Heart left ventricle (tissue), 16 donors: ENCODE results near the gene PCDHB11. TPM values are rescaled to one million over a fixed set of nuclear protein-coding genes. Genes with fewer than 3 reads are reported as not detected.
"Not testable (repeated sequence)": the region's sequence is repeated elsewhere in the genome, so short reads cannot be mapped to it uniquely, and the experiment has no call there.

Source experiments
- ATAC-seq, 4 donors: fragments of 200-7000 bp; cut with Tn5 transposase; one replicate each; pipeline ENCODE4 v1.9.1; 2020 to 2022; ENCODE audit warnings: moderate library complexity in 4 of 4, mild to moderate bottlenecking in 3 of 4, moderate number of reproducible peaks in 1 of 4
- DNase-seq, 5 donors: peaks; one replicate each; pipeline ENCODE4 v3.0.0-alpha.2; 2020
- H3K27ac ChIP-seq, 12 donors: fragments of 200-600 bp; sonication (generic) in 4 of 12; one replicate each; pipeline versions ENCODE4 v1.5.0 to v1.8.0; 2016 to 2022; ENCODE audit warnings: mild to moderate bottlenecking in 2 of 12
- H3K27me3 ChIP-seq, 9 donors: fragments of 200-600 bp; sonication (generic) in 2 of 9; one replicate each; pipeline versions ENCODE4 v1.5.1 to v1.8.0; 2016 to 2022; ENCODE audit warnings: mild to moderate bottlenecking in 3 of 9
- H3K36me3 ChIP-seq, 9 donors: fragments of 200-600 bp; sonication (generic) in 2 of 9; one replicate each; pipeline versions ENCODE4 v1.5.0 to v1.8.0; 2018 to 2022; ENCODE audit warnings: mild to moderate bottlenecking in 2 of 9
- H3K4me1 ChIP-seq, 12 donors: fragments of 200-600 bp; sonication (generic) in 4 of 12; one replicate each; pipeline versions ENCODE4 v1.5.0 to v1.8.0; 2016 to 2022; ENCODE audit warnings: mild to moderate bottlenecking in 3 of 12
- H3K4me3 ChIP-seq, 12 donors: fragments of 200-600 bp; sonication (generic) in 4 of 12; one replicate each; pipeline versions ENCODE4 v1.5.0 to v1.8.0; 2017 to 2022; ENCODE audit warnings: mild to moderate bottlenecking in 9 of 12, moderate library complexity in 4 of 12
- H3K9me3 ChIP-seq, 12 donors: fragments of 200-600 bp; sonication (generic) in 4 of 12; one replicate each; pipeline versions ENCODE4 v1.5.0 to v1.8.0; 2016 to 2022; ENCODE audit warnings: mild to moderate bottlenecking in 1 of 12
- POLR2A ChIP-seq, 2 donors: fragments of 450-650 bp; IDR thresholded peaks; one replicate each; pipeline ENCODE4 v1.6.1; 2017; ENCODE audit warnings: antibody characterized with exemption in 2 of 2, mild to moderate bottlenecking in 2 of 2, moderate library complexity in 2 of 2
- WGBS, 4 donors: extraction: QIAGEN DNeasy Blood & Tissue Kit in 2 of 4; methylation state at CpG; one replicate each; pipeline versions ENCODE4 v1.1.5 to v1.1.7; 2013 to 2018; 5-methylcytosine and 5-hydroxymethylcytosine counted together
- intact Hi-C, 10 donors: fragments of 100-400 bp; cut with DNase I; formaldehyde crosslinking; loops; one replicate each; pipeline versions ENCODE4 v1.11.1 to v1.14.2; 2022
- polyA plus RNA-seq, 2 donors: library from polyadenylated mRNA; stranded (reverse); fragments of 200-250 nt; gene quantifications; one replicate each; pipeline ENCODE4 v1.2.3, GENCODE V29; 2013
- total RNA-seq, 9 donors: library from RNA; depleted of rRNA in 2 of 9; stranded (reverse); fragments of >200 nt in 2 of 9; fragmentation: NEBNext Ultra II Directional in 3 of 9; extraction: Animal tissue kit (Norgen Biotek cat#: 25700) in 3 of 9; gene quantifications; one replicate each; pipeline versions ENCODE4 v1.1.0 to v1.2.4, GENCODE V29; 2016 to 2023
- TF ChIP-seq, protein P1 (sequence below), 12 donors: fragments of 200-600 bp; sonication (generic) in 4 of 12; IDR thresholded peaks; one replicate each; pipeline versions ENCODE4 v1.5.0 to v1.8.0; 2018 to 2022; ENCODE audit warnings: antibody characterized with exemption in 12 of 12, mild to moderate bottlenecking in 5 of 12
- donor health status: ischemic (EF 13 %, LVEDD 7.1; RV severe dilation, severe dysfunction).
- donor health status: healthy with polysubstance abuse.
- donor health status: DM: no; HTN: yes; CAD: no.
- donor health status: DM: no; HTN: no; CAD: no.
- donor health status: ischemic (EF 25% LVEDD 6.9; RV normal size, moderate dysfunction).
- donor health status: ischemic (EF 25% LVEDD 5.7; RV mildly dilated, moderate dysfunction).
- donor health status: healthy.
- donor health status: DM: yes; HTN: yes; CAD: no.
- donor health status: ischemic (EF 35%, LVEDD 5.7; RV mildly dilated, moderate dysfunction).
- donor health status: nonischemic (EF 11% LVEDD 7.7; RV severe dilation, severe dysfunction).
- donor health status: DM: yes; HTN: yes; CAD: no.
- donor health status: PGD.
- donor health status: ischemic (EF 29% LVEDD 5.4; RV normal size, mild dysfunction).
- donor health status: nonischemic (EF 23%, LVEDD 6.1; RV moderate dilation, normal function).

The PCDHB11 gene
- total and polyA plus RNA-seq, 11 donors: 0.23 to 2.8 (median 1.1) TPM

DNA sequence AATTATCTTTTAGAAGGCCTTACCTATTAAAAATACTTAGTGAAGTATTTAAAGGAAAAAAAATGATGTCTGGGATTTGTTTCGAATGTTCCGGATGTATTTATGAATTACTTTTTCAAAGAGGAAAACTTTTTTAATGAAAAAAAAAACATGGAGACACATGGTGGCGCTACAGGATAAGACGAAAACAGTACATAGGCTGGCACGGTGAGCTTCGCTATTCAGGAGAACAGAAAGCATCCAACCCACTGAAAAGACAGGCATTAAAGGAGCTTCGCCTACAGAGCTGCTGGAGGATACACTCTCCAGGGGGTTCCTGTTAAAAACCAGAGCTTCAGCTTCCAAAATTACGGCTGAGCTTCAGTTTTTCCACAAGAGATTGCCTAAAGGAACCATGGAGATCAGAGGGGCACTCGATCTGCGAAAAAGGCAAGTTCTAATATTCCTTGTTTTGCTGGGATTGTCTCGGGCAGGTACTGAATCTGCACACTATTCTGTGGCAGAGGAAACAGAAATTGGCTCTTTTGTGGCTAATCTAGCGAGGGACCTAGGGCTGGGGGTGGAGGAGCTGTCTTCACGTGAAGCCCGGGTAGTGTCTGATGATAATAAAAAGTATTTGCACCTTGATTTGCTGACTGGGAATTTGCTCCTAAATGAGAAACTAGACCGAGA is 23.8 kb downstream of the PCDHB11 start, which contains the start of gene PCDHB14:
Gene PCDHB14 (plus strand): TSS at position 232 of the 672 bp plus-strand sequence. CDS start 163 bp downstream, at position 395.
- H3K4me1 ChIP-seq: no peaks in the 10 kb centered on the region
- H3K4me3 ChIP-seq: peak within 1 kb of the TSS in 10 of 12 donors; percentile 15 to 43 (median 30)
- no peak for DNase-seq
- WGBS, 4 donors: 24 to 36% (median 31%) methylated on average over 15 of the region's 15 CpGs
- peaks cover 0 to 4% (median 0%) of the 10 kb centered on the region in 9 donors for H3K36me3 ChIP-seq
- intact Hi-C loops: loop anchor here in 3 of 10 donors (5.0 to 10.0 kb wide), 2 partner anchors 112 to 339 kb away; partner anchors contain the start of genes PCDHGA1 (in 1 of the 3) and PCDHGA2 (in 1 of the 3)
- no peak within 1 kb of the TSS for H3K27ac ChIP-seq
- ATAC-seq: peak in 2 of 4 donors; percentile 43 to 57
- peaks cover 0 to 99% (median 71%) of the 10 kb centered on the region in 12 donors for H3K9me3 ChIP-seq
- no peak for TF ChIP-seq POLR2A (IDR thresholded peaks at IDR 0.05)
- TF ChIP-seq, protein P1, sequence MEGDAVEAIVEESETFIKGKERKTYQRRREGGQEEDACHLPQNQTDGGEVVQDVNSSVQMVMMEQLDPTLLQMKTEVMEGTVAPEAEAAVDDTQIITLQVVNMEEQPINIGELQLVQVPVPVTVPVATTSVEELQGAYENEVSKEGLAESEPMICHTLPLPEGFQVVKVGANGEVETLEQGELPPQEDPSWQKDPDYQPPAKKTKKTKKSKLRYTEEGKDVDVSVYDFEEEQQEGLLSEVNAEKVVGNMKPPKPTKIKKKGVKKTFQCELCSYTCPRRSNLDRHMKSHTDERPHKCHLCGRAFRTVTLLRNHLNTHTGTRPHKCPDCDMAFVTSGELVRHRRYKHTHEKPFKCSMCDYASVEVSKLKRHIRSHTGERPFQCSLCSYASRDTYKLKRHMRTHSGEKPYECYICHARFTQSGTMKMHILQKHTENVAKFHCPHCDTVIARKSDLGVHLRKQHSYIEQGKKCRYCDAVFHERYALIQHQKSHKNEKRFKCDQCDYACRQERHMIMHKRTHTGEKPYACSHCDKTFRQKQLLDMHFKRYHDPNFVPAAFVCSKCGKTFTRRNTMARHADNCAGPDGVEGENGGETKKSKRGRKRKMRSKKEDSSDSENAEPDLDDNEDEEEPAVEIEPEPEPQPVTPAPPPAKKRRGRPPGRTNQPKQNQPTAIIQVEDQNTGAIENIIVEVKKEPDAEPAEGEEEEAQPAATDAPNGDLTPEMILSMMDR (IDR thresholded peaks at IDR 0.05): peak in 6 of 12 donors; percentile 17 to 41 (median 30)
- H3K27me3 ChIP-seq: no peaks in the 10 kb centered on the region

DNA sequence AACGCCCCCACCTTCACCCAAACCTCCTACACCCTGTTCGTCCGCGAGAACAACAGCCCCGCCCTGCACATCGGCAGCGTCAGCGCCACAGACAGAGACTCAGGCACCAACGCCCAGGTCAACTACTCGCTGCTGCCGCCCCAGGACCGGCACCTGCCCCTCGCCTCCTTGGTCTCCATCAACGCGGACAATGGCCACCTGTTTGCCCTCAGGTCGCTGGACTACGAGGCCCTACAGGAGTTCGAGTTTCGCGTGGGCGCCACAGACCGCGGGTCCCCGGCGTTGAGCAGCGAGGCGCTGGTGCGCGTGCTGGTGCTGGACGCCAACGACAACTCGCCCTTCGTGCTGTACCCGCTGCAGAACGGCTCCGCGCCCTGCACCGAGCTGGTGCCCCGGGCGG is 25.4 kb downstream of the PCDHB11 start:
- not testable (repeated sequence) for ATAC-seq, H3K4me3 ChIP-seq, DNase-seq, H3K27me3 ChIP-seq, H3K36me3 ChIP-seq, H3K27ac ChIP-seq, H3K4me1 ChIP-seq
- H3K9me3 ChIP-seq: peaks cover 0 to 96% (median 61%) of the 10 kb centered on the region in 12 donors
- intact Hi-C loops: loop anchor here in 3 of 10 donors (5.0 to 10.0 kb wide), 2 partner anchors 110 to 337 kb away; partner anchors contain the start of genes PCDHGA1 (in 1 of the 3) and PCDHGA2 (in 1 of the 3)
- WGBS, 4 donors: 18 to 20% (median 19%) methylated on average over 5 to 35 of the region's 40 CpGs

DNA sequence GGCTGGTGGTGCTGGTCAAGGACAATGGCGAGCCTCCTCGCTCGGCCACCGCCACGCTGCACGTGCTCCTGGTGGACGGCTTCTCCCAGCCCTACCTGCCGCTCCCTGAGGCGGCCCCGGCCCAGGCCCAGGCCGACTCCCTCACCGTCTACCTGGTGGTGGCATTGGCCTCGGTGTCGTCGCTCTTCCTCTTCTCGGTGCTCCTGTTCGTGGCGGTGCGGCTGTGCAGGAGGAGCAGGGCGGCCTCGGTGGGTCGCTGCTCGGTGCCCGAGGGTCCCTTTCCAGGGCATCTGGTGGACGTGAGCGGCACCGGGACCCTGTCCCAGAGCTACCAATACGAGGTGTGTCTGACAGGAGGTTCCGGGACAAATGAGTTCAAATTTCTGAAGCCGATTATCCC is 26.0 kb downstream of the PCDHB11 start:
- H3K27me3 ChIP-seq, H3K36me3 ChIP-seq, H3K4me3 ChIP-seq, H3K27ac ChIP-seq, DNase-seq, ATAC-seq, H3K4me1 ChIP-seq: not testable (repeated sequence)
- intact Hi-C loops: loop anchor here in 1 of 10 donors (10.0 kb wide), 1 partner anchor 109 kb away; the partner anchor contains the start of genes PCDHGA1 and PCDHGA2
- WGBS, 4 donors: 26 to 39% (median 30%) methylated on average over 15 to 30 of the region's 30 CpGs
- H3K9me3 ChIP-seq: peaks cover 0 to 97% (median 61%) of the 10 kb centered on the region in 12 donors

DNA sequence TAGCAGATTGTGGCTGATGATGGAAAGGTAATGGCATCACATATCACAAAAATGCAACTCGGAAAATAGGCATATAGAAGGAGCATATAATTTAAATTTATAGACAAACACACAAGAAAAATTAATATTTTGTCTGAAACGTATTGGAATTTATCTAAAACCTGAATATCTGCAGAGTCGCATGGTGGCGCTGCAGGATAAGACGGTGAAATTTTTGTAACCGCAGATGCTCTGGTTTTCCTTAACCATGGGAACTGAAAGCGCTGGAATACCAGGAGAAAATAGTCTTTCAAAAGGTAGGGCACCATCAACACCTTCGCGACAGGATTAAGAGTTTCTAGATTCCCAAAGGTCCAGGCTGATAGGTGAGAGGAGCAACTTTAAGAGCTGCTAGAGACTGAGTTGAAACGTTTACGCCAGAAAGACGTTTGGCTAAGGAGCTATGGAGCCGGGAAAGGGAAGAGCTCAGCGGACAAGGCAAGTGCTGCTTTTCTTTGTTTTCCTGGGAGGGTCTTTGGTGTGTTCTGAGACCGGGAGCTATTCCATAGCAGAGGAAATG is 34.8 kb downstream of the PCDHB11 start:
- no peak for DNase-seq
- 4 to 7% (median 5%) methylated on average over 15 of the region's 15 CpGs for WGBS, 4 donors
- peaks cover 0 to 97% (median 85%) of the 10 kb centered on the region in 12 donors for H3K9me3 ChIP-seq

DNA sequence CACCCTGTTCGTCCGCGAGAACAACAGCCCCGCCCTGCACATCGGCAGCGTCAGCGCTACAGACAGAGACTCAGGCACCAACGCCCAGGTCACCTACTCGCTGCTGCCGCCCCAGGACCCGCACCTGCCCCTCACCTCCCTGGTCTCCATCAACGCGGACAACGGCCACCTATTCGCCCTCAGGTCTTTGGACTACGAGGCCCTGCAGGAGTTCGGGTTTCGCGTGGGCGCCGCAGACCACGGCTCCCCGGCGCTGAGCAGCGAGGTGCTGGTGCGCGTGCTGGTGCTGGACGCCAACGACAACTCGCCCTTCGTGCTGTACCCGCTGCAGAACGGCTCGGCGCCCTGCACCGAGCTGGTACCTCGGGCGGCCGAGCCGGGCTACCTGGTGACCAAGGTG is 36.5 kb downstream of the PCDHB11 start:
- H3K27ac ChIP-seq, ATAC-seq, H3K4me3 ChIP-seq, H3K4me1 ChIP-seq, H3K27me3 ChIP-seq, intact Hi-C loops, DNase-seq, H3K36me3 ChIP-seq: not testable (repeated sequence)
- 20 to 32% (median 26%) methylated on average over 17 to 40 of the region's 40 CpGs for WGBS, 4 donors
- peaks cover 0 to 100% (median 93%) of the 10 kb centered on the region in 12 donors for H3K9me3 ChIP-seq

More for the DNA sequence above, 34.8 kb downstream of the PCDHB11 start:
- TF ChIP-seq, protein P1 (IDR thresholded peaks at IDR 0.05): peak in 6 of 12 donors; percentile 13 to 38 (median 30)
- no peak for TF ChIP-seq POLR2A (IDR thresholded peaks at IDR 0.05)
- peak overlapping the region in 9 of 12 donors; percentile 16 to 42 (median 29) for H3K4me3 ChIP-seq
- no peak for ATAC-seq
- H3K27ac ChIP-seq: no peak overlapping the region
- H3K36me3 ChIP-seq: no peaks in the 10 kb centered on the region
- H3K27me3 ChIP-seq: peaks cover 0 to 7% (median 0%) of the 10 kb centered on the region in 9 donors
- H3K4me1 ChIP-seq: peaks cover 0 to 3% (median 0%) of the 10 kb centered on the region in 12 donors
- intact Hi-C loops: loop anchor here in 1 of 10 donors (5.0 kb wide), 1 partner anchor 328 kb away; no protein-coding TSS in a partner anchor
